ENCODE results near the gene MICAL2.
A peak's percentile ranks its signal among the peaks of the same experiment; 100 is the strongest.

Gene MICAL2

DNA sequence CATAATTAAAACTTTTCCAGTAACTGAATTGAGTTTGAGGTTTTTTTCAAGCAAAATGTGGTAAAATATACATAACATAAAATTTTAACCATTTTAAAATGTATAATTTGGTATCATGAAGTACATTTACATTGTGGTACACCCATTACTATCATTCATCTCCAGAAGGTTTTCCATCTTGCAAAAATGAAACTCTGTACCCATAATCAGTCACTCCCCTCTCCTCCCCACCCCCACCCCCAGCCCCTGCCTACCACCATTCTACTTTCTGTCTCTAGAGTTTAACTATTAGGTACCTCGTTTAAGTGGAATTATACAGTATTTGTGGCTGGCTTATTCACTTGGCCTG lies 63.7 kb downstream of the MICAL2 start:
- Histone ChIP-seq H3K9me3 (ENCODE audit: control insufficient read depth, low read length) (no peaks in the 10 kb centered on the region), H3K4me3 (ENCODE audit: extremely low read depth, insufficient read depth, low read length, poor library complexity, severe bottlenecking) (no peak overlapping the region), H3K36me3 (ENCODE audit: control insufficient read depth, insufficient read depth, low read length) (peaks cover 49% of the 10 kb centered on the region), H3K27ac (ENCODE audit: low read depth, low read length, severe bottlenecking) (peak overlapping the region; percentile 14), H3K4me1 (ENCODE audit: control insufficient read depth, insufficient read depth, low read length, poor library complexity, severe bottlenecking) (peaks cover 36% of the 10 kb centered on the region)
- WGBS, 2 experiments (ENCODE audit: insufficient coverage in 2 of 2) = no CpG with 5 or more reads among the region's 1 CpG

GRCh38 chr11:12174477-12175143 lies 64.2 kb downstream of the MICAL2 start:
- Histone ChIP-seq H3K27ac (ENCODE audit: low read depth, low read length, severe bottlenecking) (peak overlapping the region; percentile 80), H3K9me3 (ENCODE audit: control insufficient read depth, low read length) (no peaks in the 10 kb centered on the region), H3K4me1 (ENCODE audit: control insufficient read depth, insufficient read depth, low read length, poor library complexity, severe bottlenecking) (peaks cover 35% of the 10 kb centered on the region), H3K4me3 (ENCODE audit: extremely low read depth, insufficient read depth, low read length, poor library complexity, severe bottlenecking) (no peak overlapping the region), H3K36me3 (ENCODE audit: control insufficient read depth, insufficient read depth, low read length) (peaks cover 49% of the 10 kb centered on the region)
- 90% methylated on average over 2 of the region's 3 CpGs; no CpG with 5 or more reads in 1 of the 2 experiments for WGBS, 2 experiments (ENCODE audit: insufficient coverage in 2 of 2)

DNA sequence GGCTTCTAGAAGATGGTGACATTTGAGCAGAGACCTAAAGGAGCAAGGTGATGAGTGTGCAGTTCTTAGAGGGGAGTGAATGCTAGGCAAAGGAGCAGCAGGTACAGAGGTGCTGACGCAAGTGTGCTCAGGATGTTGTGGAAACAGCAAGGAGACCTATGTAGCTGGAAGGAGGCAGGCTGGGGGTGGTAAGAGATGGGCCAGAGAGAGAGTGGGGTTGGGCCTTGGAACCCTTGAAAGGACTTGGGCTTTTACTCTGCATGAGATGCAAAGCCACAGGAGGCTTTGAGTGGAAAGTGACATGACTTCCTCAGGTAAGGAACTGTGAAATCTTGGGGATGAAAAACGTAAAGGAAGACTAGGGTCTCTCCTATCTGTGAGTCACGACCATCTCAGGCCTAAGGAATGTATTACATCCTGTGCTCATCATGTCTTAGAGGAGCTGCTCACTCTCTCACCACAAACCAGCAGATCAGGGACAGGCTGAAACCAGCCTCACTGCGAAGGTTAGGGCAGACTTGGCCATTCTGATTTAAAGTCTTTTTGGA lies 65.4 kb downstream of the MICAL2 start:
- WGBS, 2 experiments (ENCODE audit: insufficient coverage in 2 of 2) = 0% methylated on average over 1 to 3 of the region's 4 CpGs
- H3K27ac ChIP-seq (ENCODE audit: low read depth, low read length, severe bottlenecking) = peak overlapping the region; percentile 80
- no peak overlapping the region for H3K4me3 ChIP-seq (ENCODE audit: extremely low read depth, insufficient read depth, low read length, poor library complexity, severe bottlenecking)
- H3K9me3 ChIP-seq (ENCODE audit: control insufficient read depth, low read length) = no peaks in the 10 kb centered on the region
- H3K4me1 ChIP-seq (ENCODE audit: control insufficient read depth, insufficient read depth, low read length, poor library complexity, severe bottlenecking) = peaks cover 35% of the 10 kb centered on the region
- peaks cover 38% of the 10 kb centered on the region for H3K36me3 ChIP-seq (ENCODE audit: control insufficient read depth, insufficient read depth, low read length)

- Histone ChIP-seq H3K4me1 (ENCODE audit: control insufficient read depth, insufficient read depth, low read length, poor library complexity, severe bottlenecking) (peaks cover 40% of the 10 kb centered on the region), H3K27ac (ENCODE audit: low read depth, low read length, severe bottlenecking) (peak overlapping the region; percentile 80), H3K36me3 (ENCODE audit: control insufficient read depth, insufficient read depth, low read length) (peaks cover 31% of the 10 kb centered on the region), H3K4me3 (ENCODE audit: extremely low read depth, insufficient read depth, low read length, poor library complexity, severe bottlenecking) (no peak overlapping the region), H3K9me3 (ENCODE audit: control insufficient read depth, low read length) (no peaks in the 10 kb centered on the region)
- 92 to 93% methylated on average over 2 of the region's 4 CpGs for WGBS, 2 experiments (ENCODE audit: insufficient coverage in 2 of 2)
Observed at GRCh38 chr11:12176410-12176809, 66.0 kb downstream of the MICAL2 start.

- 100% methylated on average over 1 of the region's 3 CpGs; no CpG with 5 or more reads in 1 of the 2 experiments for WGBS, 2 experiments (ENCODE audit: insufficient coverage in 2 of 2)
- H3K4me3 ChIP-seq (ENCODE audit: extremely low read depth, insufficient read depth, low read length, poor library complexity, severe bottlenecking) = no peak overlapping the region
- H3K36me3 ChIP-seq (ENCODE audit: control insufficient read depth, insufficient read depth, low read length) = peaks cover 18% of the 10 kb centered on the region
- no peak overlapping the region for H3K27ac ChIP-seq (ENCODE audit: low read depth, low read length, severe bottlenecking)
- H3K4me1 ChIP-seq (ENCODE audit: control insufficient read depth, insufficient read depth, low read length, poor library complexity, severe bottlenecking) = peaks cover 48% of the 10 kb centered on the region
- H3K9me3 ChIP-seq (ENCODE audit: control insufficient read depth, low read length) = no peaks in the 10 kb centered on the region
Observed at GRCh38 chr11:12177739-12178338, 67.4 kb downstream of the MICAL2 start.

DNA sequence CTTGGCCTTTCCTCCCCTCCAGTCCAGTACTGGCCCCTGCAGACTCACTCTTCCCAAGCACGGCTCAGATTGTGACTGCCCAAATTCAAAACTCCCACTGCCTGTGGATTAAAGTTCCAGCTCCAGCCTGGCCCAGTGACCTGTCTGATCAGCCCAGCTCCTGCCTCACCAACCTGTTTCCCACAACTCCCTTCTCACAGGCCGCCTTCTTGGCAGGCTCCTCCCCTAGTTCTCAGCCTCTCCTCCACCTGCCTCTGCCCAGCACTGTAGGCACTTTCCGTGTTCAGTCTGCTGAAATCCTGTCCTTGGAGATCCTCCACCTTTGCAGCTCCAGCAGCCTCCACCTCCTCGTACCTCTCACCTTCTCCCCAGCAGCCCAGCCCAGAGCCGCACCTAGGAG lies 68.6 kb downstream of the MICAL2 start:
- peaks cover 47% of the 10 kb centered on the region for H3K4me1 ChIP-seq (ENCODE audit: control insufficient read depth, insufficient read depth, low read length, poor library complexity, severe bottlenecking)
- H3K4me3 ChIP-seq (ENCODE audit: extremely low read depth, insufficient read depth, low read length, poor library complexity, severe bottlenecking) = no peak overlapping the region
- WGBS, 2 experiments (ENCODE audit: insufficient coverage in 2 of 2) = 88 to 90% methylated on average over 4 to 5 of the region's 5 CpGs
- H3K36me3 ChIP-seq (ENCODE audit: control insufficient read depth, insufficient read depth, low read length) = peaks cover 24% of the 10 kb centered on the region
- H3K9me3 ChIP-seq (ENCODE audit: control insufficient read depth, low read length) = no peaks in the 10 kb centered on the region
- H3K27ac ChIP-seq (ENCODE audit: low read depth, low read length, severe bottlenecking) = no peak overlapping the region

DNA sequence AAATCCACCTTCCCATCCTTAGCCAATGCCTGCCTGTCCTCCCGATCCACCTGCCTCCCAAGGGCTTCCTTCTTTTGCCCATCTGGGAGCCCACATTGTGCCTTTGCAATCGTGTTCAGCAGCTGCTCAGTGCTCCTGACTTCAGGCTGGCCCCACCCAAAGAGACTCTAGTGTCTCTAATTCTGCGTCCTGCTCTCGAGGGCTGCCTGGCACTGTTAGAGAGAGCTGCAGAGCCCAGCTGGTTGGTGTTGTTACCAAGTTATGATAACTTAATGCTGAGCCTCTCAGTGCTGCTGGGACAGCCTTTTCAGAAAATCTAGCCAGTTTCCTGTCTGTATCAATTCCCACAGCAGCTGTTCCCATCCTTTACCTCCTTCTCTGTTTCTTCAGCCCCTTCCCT lies 69.1 kb downstream of the MICAL2 start:
- 93 to 96% methylated on average over 3 to 4 of the region's 4 CpGs for WGBS, 2 experiments (ENCODE audit: insufficient coverage in 2 of 2)
- Histone ChIP-seq H3K4me3 (ENCODE audit: extremely low read depth, insufficient read depth, low read length, poor library complexity, severe bottlenecking) (no peak overlapping the region), H3K9me3 (ENCODE audit: control insufficient read depth, low read length) (no peaks in the 10 kb centered on the region), H3K27ac (ENCODE audit: low read depth, low read length, severe bottlenecking) (no peak overlapping the region), H3K4me1 (ENCODE audit: control insufficient read depth, insufficient read depth, low read length, poor library complexity, severe bottlenecking) (peaks cover 51% of the 10 kb centered on the region), H3K36me3 (ENCODE audit: control insufficient read depth, insufficient read depth, low read length) (peaks cover 25% of the 10 kb centered on the region)

GRCh38 chr11:12180257-12181205 lies 70.1 kb downstream of the MICAL2 start:
- H3K27ac ChIP-seq (ENCODE audit: low read depth, low read length, severe bottlenecking) = no peak overlapping the region
- peaks cover 19% of the 10 kb centered on the region for H3K36me3 ChIP-seq (ENCODE audit: control insufficient read depth, insufficient read depth, low read length)
- WGBS, 2 experiments (ENCODE audit: insufficient coverage in 2 of 2) = 60 to 100% methylated on average over 1 of the region's 8 CpGs
- H3K9me3 ChIP-seq (ENCODE audit: control insufficient read depth, low read length) = no peaks in the 10 kb centered on the region
- peaks cover 53% of the 10 kb centered on the region for H3K4me1 ChIP-seq (ENCODE audit: control insufficient read depth, insufficient read depth, low read length, poor library complexity, severe bottlenecking)
- no peak overlapping the region for H3K4me3 ChIP-seq (ENCODE audit: extremely low read depth, insufficient read depth, low read length, poor library complexity, severe bottlenecking)

- 92% methylated on average over 4 of the region's 8 CpGs; no CpG with 5 or more reads in 1 of the 2 experiments for WGBS, 2 experiments (ENCODE audit: insufficient coverage in 2 of 2)
Observed at GRCh38 chr11:12182302-12182675, 71.9 kb downstream of the MICAL2 start.

DNA sequence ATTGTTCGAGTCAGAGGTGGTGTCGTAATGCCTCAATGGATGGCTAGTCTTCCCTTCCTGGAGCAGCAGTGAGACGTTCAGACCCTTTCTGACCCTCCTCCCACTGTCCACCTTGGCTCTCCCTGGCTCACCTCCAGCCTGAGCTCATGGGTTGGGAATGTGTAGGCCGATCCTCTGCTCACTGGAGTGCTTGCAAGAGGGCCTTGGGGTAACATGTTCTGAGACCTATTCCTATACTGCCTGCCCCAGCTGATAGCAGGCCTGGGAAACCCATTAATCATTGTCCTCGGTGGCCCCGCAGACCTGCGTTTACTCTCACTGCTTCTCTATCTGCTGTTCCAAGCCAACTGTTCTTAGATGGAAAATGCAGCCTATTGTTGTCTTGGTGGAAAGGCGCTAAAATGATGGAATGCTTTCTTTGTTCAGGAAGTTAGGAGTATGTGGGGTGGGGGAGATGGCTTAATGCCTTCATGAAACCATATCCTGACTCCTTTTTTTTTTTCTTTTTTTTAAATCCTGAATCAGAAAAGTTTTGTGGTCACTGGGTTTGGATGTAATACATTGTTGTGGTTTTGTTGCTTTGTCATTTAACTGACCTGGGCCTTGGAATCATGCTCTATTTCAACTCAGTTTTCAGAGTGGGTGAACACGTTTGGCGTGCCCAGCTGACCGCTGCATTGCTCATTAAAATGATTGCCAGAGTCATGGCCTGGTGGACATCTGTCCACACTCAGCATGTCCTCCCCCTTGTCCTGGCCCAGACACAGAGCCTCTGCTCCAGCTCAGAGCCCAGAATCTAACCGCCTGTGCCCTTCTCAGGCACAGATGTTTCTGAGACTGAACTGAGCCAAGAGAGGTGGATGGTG lies 72.5 kb downstream of the MICAL2 start:
- Histone ChIP-seq H3K4me1 (ENCODE audit: control insufficient read depth, insufficient read depth, low read length, poor library complexity, severe bottlenecking) (peaks cover 57% of the 10 kb centered on the region), H3K9me3 (ENCODE audit: control insufficient read depth, low read length) (no peaks in the 10 kb centered on the region), H3K27ac (ENCODE audit: low read depth, low read length, severe bottlenecking) (peak overlapping the region; percentile 83), H3K4me3 (ENCODE audit: extremely low read depth, insufficient read depth, low read length, poor library complexity, severe bottlenecking) (no peak overlapping the region), H3K36me3 (ENCODE audit: control insufficient read depth, insufficient read depth, low read length) (peaks cover 19% of the 10 kb centered on the region)
- WGBS, 2 experiments (ENCODE audit: insufficient coverage in 2 of 2) = 85 to 89% methylated on average over 11 of the region's 12 CpGs

More at GRCh38 chr11:12182302-12182675, 71.9 kb downstream of the MICAL2 start:
- no peaks in the 10 kb centered on the region for H3K9me3 ChIP-seq (ENCODE audit: control insufficient read depth, low read length)
- peaks cover 60% of the 10 kb centered on the region for H3K4me1 ChIP-seq (ENCODE audit: control insufficient read depth, insufficient read depth, low read length, poor library complexity, severe bottlenecking)
- peaks cover 19% of the 10 kb centered on the region for H3K36me3 ChIP-seq (ENCODE audit: control insufficient read depth, insufficient read depth, low read length)
- peak overlapping the region; percentile 83 for H3K27ac ChIP-seq (ENCODE audit: low read depth, low read length, severe bottlenecking)
- H3K4me3 ChIP-seq (ENCODE audit: extremely low read depth, insufficient read depth, low read length, poor library complexity, severe bottlenecking) = no peak overlapping the region
